ENCODE data around the gene LMOD1.
"Not testable (repeated sequence)": the region's sequence is repeated elsewhere in the genome, so short reads cannot be mapped to it uniquely, and the experiment has no call there.

The LMOD1 gene

DNA sequence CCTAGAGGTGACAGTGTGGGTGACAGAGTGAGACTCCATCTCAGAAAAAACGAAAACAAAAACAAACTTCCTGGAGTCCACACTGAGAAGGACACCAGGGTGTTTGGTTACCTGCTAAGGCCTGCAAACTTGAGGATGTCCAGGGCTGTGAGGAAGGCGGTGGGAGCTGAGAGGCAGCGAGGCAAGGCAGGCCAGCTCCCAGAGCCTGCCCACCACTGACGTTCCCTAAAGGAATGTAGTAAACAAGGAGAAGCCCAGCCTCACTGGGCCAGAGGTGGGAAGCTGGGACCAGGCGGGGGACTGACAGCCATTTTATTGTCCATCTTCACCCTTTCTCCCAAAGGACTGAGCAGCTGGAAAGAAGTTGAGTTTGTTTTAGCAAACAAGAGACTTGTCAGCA lies 33.5 kb downstream of the LMOD1 start:
- DNase-seq = no peak

DNA sequence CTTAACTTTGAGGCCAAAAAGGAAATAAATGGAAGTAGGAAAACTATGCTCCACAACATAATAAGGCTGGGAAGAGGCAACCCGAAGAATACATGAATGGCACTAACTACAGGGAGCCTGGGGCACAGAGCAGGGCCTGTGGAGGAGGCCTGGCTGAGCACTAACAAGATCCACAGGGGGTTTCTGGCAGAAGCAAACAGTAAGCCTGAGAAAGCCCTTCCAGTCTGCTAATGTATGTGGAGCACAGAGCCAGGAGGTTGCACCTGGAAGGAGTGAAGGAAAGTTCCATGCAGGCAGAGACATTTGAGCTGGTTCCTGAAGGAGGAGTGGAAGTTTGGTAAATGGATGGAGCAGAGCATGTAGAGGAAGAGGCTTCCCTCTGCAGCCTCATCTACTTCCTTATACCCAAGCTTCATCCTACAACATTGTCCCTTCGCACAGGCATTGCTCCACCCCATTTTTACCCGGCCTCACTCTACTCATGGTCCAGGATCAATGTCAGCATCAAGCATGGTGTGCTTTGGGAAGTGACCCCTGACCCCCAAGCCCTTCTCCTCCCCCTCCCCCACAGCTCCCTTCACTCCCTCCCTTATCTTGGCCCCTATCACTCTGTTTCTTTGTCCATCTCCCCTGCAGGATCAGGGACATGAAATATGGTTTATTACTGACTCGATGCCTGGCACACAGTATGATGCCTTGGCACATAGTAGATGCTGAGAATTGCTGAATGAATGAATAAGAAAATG lies 34.3 kb downstream of the LMOD1 start:
- no peak for DNase-seq

DNA sequence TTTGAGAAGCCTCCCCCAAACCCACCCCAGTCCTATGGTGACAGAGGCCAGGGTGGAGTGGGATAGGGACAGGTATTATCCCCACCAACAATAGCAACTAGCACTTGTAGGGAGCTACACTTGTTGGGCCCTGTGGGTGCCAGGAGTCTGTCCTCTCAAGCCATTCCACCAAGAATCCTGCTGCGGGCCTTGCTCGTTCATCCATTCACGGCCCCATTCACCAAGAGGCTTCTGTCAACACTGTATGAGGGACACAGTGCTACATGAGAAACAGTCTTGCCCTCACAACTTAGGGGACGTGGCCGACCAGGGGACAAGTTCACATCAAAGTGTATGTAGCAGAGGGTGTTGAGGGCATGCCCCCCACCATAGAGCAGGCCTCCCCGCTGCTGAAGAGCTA lies 38.7 kb downstream of the LMOD1 start:
- DNase-seq = no peak

DNA sequence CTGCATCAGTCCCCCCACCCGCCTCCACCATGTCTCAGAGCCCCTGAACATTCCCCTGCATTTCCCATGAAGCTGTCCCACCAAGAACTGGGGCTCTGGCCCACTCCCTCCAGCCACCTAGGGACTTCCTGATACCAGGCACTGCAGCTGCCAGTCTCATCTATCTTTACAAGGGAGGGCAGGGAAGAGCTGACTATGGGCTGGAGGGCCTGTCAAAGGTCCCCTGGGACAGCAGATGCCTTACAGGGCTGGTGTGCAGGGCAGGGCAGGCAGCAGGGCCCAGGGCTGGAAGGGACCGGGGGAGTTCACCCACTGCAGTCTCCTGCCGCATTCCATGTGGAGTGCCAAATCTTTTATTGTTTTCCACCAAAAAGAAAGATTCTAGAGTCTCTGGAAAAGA lies 40.0 kb downstream of the LMOD1 start:
- no peak for DNase-seq

DNA sequence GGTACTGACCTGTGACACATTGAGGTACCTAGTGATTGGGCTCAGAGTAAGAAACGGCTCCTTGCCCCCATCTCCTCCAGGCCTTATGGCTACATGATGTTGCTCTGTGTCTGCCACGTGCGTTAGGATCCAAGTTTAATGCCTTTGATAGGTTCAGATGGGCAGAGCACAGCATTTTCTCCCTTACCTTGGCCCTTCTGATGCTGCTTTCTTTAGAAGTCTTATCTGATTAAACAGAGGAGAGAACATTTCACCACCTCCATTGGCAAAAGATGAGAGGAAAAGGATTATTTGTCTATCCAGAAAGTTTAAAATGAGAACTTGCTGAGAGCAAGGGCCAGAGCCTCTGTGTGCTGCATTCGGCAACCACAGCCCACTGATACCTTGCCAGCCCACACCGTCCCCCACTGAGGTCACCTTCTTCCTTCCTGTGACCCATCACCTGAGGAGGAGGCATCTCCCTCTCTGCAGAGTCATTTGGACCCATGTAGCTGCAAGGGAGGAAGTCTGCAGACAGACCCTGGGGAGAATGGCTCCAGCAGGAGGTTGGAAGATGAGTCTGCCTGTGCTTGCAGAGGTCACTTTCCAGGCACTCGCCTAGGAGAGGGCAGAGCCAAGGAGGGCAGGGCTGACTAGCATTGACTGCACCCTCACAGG lies 41.0 kb downstream of the LMOD1 start:
- no peak for DNase-seq

DNA sequence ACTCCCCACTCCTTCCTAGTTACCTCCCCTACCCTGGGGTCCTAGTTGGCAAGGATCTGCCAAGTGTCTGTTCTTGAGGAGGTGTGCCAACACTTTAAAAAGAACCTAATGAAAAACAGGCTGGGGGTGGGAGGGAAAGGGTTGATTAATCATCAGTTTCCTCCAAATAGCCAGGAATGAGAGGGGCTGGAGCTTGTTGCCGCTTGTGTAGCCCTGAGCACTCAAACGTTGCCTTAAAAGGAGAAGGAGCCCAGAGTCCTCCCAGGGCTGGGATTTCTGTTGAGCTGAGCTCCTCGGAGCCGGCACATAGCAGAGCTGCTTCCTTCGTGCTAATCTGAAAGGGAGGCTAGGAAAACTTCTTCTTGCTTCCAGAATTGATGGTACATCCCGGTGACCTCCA lies 41.8 kb downstream of the LMOD1 start:
- DNase-seq = no peak

DNA sequence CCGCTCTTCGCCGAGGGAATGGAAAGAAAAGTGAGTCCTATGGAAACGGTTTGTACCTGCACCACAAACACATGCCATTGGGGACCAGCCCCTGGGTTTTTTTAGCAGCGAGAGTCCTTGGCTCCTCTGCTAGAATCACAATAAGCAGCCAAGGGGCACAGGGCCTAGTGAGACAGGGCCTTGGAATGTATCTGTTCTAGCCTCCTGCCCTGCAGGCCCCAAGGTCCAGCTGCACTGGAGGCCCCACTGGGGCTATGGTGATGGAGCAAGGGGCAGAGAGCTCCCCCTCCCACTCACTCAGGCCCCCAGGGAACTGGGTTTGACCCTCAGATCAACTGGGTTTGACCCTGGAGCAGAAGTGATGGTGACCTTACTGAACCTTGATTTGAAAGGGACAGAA lies 43.2 kb downstream of the LMOD1 start:
- no peak for DNase-seq

DNA sequence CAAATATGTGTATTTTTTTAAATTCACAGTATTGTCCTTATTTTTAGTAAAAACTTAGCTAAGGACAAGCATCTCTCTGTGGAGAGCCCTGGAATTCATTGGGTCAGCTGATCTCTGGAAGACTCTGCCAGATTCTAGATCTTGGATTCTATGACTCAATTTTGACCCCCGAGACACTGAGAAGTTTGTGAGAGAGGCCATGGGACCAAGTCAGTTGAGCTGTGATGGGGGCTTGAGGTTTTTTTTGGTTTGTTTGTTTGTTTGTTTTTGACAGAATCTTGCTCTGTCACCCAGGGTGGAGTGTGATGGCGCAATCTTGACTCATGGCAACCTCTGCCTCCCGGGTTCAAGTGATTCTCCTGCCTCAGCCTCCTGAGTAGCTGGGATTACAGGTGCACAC lies 44.1 kb downstream of the LMOD1 start:
- no peak for DNase-seq

DNA sequence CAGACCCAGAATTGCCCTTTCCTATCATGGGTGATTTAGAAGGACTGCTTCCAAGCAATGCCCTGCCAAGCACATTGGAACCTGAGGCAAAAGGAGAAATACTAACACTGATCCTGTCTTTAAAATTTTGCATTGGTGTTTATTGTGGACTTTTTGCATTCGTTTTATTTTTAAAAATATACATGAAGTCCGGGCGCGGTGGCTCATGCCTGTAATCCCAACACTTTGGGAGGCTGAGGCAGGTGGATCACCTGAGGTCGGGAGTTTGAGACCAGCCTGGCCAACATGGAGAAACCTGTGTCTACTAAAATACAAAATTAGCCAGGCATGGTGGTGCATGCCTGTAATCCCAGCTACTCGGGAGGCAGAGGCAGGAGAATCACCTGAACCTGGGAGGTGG lies 45.3 kb downstream of the LMOD1 start:
- not testable (repeated sequence) for DNase-seq

DNA sequence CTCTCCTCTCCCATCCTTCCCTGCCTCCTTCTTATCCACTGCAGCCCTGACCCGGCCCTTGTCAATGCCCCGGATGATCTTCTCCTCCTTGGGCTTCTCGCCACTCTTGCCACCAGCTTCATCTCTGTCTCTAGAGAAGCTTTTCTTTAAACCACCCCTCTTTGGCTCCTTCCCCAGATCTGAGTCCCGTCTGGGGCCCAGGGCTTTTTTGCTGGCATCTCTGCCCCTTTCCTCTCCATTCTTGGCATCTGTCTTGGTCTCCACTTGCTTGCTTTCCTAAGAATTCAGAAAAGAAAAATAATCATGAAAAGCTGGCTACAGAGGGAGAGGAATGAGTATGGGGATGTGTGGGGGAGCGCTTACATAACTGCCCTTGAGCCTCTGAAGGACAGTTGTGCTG lies 45.9 kb downstream of the LMOD1 start:
- no peak for DNase-seq

DNA sequence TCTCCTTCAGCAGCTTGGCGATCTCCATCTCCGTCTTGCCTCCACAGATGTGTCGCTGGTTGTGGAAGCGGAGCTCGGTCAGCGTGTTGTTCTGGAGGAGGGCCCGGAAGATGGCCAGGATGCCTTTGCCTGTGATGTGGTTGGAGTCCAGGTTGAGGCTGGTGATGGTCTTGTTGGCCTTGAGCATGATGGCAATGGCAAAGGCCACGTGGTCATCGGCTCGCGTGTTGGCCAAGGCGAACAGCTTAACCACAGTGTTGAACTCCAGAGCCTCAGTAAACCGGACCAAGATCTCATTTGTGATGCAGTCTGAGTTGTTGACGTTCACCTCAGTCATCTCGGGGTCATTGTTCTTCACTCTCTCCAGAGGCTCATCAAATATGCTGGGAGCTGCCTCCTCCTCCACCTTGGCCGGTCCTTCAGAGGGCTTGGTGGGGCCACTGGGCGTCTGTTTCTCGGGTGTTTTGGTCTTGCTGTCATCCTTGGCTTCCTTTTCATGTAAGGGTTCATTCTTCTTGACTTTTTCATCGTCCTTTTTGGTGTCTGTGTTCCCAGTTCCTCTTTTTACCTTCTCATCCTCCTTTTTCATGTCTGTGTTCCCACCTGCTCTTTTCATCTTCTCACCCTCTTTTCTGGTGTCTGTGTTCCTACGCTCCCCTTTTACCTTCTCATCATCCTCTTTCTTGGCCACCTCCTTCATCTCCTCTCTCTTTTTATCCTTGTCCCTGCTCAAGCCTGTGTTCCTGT lies 46.5 kb downstream of the LMOD1 start:
- no peak for DNase-seq

DNA sequence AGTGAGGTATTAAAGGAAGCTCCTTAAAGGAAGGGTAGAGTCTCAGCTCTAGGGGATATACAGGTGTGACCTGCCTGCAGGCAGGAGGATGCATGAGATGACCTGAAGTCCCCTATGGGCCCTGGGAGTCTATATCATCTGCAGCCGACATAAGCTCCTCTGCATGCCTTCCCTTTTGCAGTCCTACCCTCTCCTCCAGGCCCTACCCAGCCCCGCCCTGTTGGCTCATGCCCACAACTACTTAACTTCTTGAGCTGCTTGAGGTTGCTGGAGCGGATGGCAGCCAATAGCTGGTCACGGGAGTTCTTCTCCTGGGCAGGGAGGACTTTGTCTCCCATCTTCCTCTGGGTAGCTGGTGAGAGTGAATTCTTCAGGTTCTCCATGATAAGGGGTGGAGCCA lies 47.4 kb downstream of the LMOD1 start:
- no peak for DNase-seq

DNA sequence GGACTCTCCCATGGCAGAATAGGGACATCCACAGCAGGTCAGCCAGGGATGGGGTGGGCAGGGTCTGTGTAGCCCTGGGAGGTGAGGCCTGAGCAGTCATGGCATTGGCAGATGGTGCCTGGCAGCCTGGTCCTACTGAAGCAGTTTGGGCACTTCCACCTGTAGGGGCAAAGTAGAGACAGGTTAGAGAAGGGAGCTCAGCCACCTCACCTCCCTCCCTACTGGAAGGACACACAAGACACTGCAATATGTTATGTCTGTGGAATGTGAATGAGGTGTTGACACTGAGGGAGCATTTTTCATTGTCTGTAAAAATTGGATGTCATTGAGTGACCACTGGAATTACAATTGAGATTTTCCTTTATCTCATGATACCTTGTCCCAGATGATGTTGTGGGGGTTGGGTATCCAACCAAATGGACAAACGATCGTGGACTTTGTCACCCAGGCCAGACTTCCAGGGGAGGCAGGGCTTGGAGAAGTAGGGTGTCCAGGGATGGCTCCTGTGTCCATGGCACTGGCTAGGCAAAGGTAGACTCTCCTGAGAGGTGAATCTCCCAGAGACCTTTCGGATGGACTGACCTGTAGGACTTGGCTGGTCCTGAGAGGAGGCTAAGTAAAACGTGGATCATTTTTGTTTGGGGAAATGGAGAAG lies 48.0 kb downstream of the LMOD1 start:
- DNase-seq = no peak

DNA sequence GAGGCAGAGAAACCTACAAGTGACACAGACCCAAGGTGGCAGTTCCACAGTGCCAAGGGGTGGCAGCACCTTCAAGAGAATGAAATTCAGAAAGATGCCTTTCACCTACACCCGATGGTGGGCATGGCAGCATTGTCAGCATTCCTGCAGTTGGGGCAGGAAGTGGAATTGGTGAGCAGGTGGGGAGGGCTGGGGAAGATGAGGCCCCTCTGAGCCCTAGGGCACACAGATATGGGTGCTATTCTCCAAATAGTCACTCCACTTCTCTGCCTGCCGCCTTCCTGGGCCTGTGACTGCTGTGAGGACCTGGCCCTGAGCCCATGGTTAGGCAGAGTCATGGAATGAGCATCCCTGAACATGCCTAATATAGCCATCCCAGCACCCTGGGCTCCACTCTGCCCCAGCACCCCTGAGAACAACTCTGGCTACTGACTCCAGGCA lies 49.4 kb downstream of the LMOD1 start:
- DNase-seq = no peak

DNA sequence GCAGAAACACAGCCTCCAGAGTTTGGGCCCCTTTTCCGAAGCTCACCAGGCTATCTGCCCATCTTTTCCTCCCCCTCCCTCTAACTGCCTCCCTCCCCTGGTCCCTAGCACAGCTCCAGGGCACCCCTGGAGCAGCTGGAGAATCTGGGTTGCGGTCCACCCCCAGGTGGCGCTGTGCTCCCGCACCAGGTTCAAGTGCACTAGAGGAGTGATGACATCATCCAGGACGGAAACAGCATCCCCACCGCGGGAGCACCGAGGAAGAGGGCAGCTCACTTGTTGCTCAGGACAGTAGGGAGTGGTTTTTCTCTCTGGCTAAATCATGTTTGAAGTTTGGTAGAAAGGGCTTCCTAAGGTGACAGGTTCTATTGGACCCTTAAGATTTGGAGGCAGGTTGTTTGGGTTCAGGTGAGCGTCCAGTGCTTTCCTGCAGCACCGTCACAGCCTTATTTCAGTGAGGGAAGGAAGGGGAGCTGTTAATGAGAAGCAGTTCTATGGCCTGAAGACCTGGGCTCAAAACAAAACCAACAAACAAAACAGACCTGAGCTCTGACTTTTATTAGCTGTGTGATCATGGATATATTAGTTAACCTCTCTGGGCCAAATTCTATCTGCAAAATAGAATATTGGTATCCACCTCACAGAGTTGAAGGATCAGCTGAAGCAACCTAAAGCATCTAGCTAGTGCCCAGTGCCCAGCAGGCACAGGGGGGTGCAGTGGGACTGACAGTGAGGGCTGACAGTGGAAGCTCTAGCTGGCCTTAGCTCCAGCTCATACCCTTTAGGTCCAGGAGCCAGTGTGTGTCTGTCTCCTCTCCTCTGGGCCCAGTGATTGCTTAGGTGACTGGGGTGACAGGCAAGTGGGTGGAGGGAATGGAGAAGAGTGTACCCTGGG lies 50.2 kb downstream of the LMOD1 start:
- peak; percentile 91 for DNase-seq

DNA sequence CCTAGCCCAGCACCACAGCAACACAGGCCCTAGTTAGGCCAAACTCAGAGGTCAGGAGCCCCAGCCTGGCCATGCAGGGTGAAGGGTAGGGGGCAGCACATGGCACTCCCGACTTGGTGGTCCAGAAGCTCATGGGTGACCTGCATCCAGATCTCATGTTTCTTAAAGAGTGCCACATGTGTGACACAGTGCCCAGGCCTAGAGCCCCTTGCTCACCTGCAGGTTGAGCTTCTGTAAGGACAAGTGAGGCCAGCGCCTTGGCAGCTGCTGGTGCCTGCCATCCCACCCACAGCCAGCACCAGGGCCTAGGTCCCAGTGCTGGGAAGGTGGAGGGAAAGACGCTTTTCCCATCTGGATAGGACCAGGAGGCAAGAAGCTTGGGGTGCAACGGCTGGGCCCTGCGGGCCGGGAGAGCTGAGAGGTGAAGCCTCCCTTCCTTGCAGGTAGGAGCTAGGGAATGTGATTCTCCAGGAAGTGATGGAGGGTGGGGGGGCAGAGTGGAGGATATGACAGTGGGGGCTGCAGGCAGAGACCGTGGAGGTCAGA lies 51.2 kb downstream of the LMOD1 start:
- DNase-seq = no peak

DNA sequence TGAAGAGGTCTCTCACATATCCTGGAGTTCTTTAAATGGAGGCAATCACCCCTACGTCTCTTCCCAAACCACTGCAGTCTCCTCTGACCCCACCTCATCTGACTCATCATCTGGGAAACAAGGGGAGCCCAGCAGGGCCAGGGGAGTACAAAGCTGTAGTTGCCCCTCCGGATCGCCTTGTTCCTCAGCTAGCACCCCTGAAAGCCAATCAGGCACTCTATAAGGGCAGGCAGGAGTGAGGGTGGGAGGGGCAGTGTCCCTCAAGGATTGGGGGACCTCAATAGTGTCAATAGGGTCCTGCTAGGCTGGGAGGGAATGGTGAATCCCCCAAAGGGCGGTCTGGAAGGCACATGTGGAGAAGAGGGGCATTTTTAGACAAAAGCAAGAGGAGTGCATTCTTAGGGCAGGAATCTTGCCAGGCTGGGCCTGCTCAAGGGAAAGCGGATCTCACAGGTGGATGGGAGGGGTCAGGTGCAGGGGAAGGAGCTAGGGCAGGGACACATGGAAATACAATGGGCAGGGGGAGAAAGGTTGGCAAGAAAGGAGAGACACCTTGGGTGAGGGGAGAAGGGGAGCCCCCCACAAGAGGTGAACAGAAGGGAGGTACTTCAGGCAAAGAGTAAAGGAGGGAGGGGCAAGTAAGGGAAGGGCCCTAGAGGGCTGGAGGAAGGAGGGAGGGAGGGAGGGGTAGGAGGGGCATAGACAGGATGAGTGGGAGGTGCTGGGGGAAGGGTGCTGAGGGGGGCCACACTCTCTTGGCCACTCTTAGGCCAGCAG lies 51.8 kb downstream of the LMOD1 start:
- no peak for DNase-seq

DNA sequence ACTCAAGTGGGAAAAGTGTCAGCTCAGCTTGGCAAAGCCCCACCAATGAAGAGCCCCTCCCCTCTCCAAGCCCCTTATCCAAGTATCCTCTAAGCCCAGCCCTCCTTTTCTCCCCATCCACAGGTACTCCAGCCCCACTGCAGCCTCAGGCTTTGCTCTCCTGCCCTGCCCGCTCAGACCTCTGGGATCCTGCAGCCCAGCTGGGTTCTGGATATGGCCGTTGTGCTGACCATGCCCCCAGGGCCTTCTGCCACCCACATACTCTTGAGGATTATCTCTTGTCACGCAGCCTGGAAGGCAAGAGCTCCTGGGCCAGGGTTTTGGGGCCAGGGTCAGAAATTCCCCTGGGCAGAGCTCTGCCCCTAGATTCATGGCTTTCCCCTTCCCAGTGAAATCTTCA lies 52.9 kb downstream of the LMOD1 start:
- no peak for DNase-seq

DNA sequence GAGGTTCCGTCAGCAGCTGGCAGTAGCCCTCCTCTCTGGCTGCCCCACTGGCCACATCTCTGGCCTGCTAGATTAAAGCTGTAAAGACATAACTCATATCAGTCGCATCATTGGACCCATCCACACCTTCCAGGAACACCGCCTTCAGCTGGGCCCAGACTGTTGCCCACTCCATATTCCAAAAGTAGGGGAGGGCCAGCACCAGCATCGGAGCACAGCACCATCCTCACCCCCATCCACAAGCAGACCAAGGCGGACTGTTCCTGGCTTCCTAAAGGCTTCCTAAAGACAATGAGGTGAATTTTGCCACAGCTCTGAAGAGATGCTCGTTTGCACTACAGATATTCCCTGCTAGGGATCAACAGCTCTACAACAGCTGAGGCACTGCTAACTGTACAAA lies 54.1 kb downstream of the LMOD1 start:
- DNase-seq = no peak

DNA sequence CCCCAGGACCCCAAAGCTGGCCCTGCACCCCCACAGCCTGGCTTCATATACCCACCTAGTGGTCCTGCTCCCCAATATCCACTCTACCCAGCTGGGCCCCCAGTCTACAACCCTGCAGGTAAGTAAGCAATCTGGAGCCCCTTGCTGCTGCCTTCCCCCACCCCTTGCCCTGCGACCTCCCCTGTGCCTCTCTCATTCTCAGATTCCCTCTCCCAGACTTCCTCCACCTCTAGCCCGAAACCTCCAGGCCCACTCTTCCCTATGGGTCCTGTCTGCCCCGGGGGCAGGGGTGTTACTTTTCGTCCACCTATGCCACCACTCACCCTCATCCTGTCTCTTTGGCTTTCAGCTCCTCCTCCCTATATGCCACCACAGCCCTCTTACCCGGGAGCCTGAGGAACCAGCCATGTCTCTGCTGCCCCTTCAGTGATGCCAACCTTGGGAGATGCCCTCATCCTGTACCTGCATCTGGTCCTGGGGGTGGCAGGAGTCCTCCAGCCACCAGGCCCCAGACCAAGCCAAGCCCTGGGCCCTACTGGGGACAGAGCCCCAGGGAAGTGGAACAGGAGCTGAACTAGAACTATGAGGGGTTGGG lies 54.8 kb downstream of the LMOD1 start:
- no peak for DNase-seq

Data from right forelimb (tissue), 1 donor.